ENCODE measurements around the gene CABLES1. TPM values are rescaled to one million over a fixed set of nuclear protein-coding genes. Genes with fewer than 3 reads are reported as not detected.

CABLES1 gene
- total RNA-seq, 2 experiments from 2014 or later = 1.9 to 2.1 TPM

GRCh38 chr18:23122334-23123229 lies 12.7 kb upstream of the CABLES1 start:
- Mint-ChIP-seq H3K27me3 (no peaks in the 10 kb centered on the region), H3K4me1 (no peaks in the 10 kb centered on the region), H3K36me3 (ENCODE audit: low read depth) (no peaks in the 10 kb centered on the region), H3K9me3 (no peaks in the 10 kb centered on the region), H3K27ac (no peak overlapping the region), H3K4me3 (no peak overlapping the region)
- ChIA-PET CTCF (no interaction called here), POLR2A (no interaction called here)
- DNase-seq = no peak

- DNase-seq = no peak
- CTCF ChIA-PET = interaction anchor here (0.6 to 1.0 kb wide), 4 partner anchors 7 to 285 kb away, joined by 3 to 4 read pairs (median 3); no protein-coding TSS in a partner anchor
Measured at GRCh38 chr18:23126376-23127056, 8.8 kb upstream of the CABLES1 start.

GRCh38 chr18:23127090-23127489 lies 8.2 kb upstream of the CABLES1 start:
- no peaks in the 10 kb centered on the region for H3K9me3 Mint-ChIP-seq
- no peak for DNase-seq
- no peak overlapping the region for H3K4me3 Mint-ChIP-seq
- POLR2A ChIA-PET = no interaction called here
- CTCF ChIA-PET = interaction anchor here (0.6 kb wide), 1 partner anchor 285 kb away, joined by 3 read pairs; no protein-coding TSS in a partner anchor
- H3K4me1 Mint-ChIP-seq = peaks cover 6% of the 10 kb centered on the region
- no peaks in the 10 kb centered on the region for H3K36me3 Mint-ChIP-seq (ENCODE audit: low read depth)
- H3K27ac Mint-ChIP-seq = no peak overlapping the region
- H3K27me3 Mint-ChIP-seq = peaks cover 3% of the 10 kb centered on the region

More at GRCh38 chr18:23126376-23127056, 8.8 kb upstream of the CABLES1 start:
- no peak overlapping the region for H3K27ac Mint-ChIP-seq
- H3K4me3 Mint-ChIP-seq = no peak overlapping the region
- no peaks in the 10 kb centered on the region for H3K27me3 Mint-ChIP-seq
- POLR2A ChIA-PET = no interaction called here
- H3K36me3 Mint-ChIP-seq (ENCODE audit: low read depth) = no peaks in the 10 kb centered on the region
- peaks cover under 1% of the 10 kb centered on the region for H3K4me1 Mint-ChIP-seq
- no peaks in the 10 kb centered on the region for H3K9me3 Mint-ChIP-seq

- CTCF ChIA-PET = interaction anchor here (1.0 kb wide), 1 partner anchor 17 kb away, joined by 3 read pairs; no protein-coding TSS in a partner anchor
- H3K36me3 Mint-ChIP-seq (ENCODE audit: low read depth) = no peaks in the 10 kb centered on the region
- H3K27me3 Mint-ChIP-seq = peaks cover 7% of the 10 kb centered on the region
- H3K27ac Mint-ChIP-seq = no peak overlapping the region
- H3K9me3 Mint-ChIP-seq = no peaks in the 10 kb centered on the region
- H3K4me1 Mint-ChIP-seq = peaks cover 14% of the 10 kb centered on the region
- no peak overlapping the region for H3K4me3 Mint-ChIP-seq
- no peak for DNase-seq
- POLR2A ChIA-PET = no interaction called here
Measured at GRCh38 chr18:23129355-23130002, 5.8 kb upstream of the CABLES1 start.

GRCh38 chr18:23131693-23132319 lies 3.5 kb upstream of the CABLES1 start:
- CTCF ChIA-PET = interaction anchor here (0.5 to 2.7 kb wide), 10 partner anchors 8 to 367 kb away, joined by 3 to 25 read pairs (median 3); no protein-coding TSS in a partner anchor
- H3K4me1 Mint-ChIP-seq = peaks cover 22% of the 10 kb centered on the region
- H3K27me3 Mint-ChIP-seq = peaks cover 20% of the 10 kb centered on the region
- no peak overlapping the region for H3K4me3 Mint-ChIP-seq
- POLR2A ChIA-PET = no interaction called here
- peak; percentile 79 for DNase-seq
- H3K36me3 Mint-ChIP-seq (ENCODE audit: low read depth) = no peaks in the 10 kb centered on the region
- H3K9me3 Mint-ChIP-seq = no peaks in the 10 kb centered on the region
- no peak overlapping the region for H3K27ac Mint-ChIP-seq

- Mint-ChIP-seq H3K9me3 (no peaks in the 10 kb centered on the region), H3K27ac (peak overlapping the region; percentile 71), H3K4me3 (peak overlapping the region; percentile 75), H3K4me1 (peaks cover 30% of the 10 kb centered on the region), H3K27me3 (peaks cover 38% of the 10 kb centered on the region), H3K36me3 (ENCODE audit: low read depth) (no peaks in the 10 kb centered on the region)
- CTCF ChIA-PET = interaction anchor here (0.6 to 1.6 kb wide), 5 partner anchors 8 to 263 kb away, joined by 3 to 5 read pairs (median 3); no protein-coding TSS in a partner anchor
- DNase-seq = peak; percentile 45
- POLR2A ChIA-PET = interaction anchor here (0.6 kb wide), 1 partner anchor 277 kb away, joined by 4 read pairs; no protein-coding TSS in a partner anchor
Measured at GRCh38 chr18:23133860-23134779, 1.2 kb upstream of the CABLES1 start.

- Mint-ChIP-seq H3K4me1 (peaks cover 30% of the 10 kb centered on the region), H3K27ac (no peak overlapping the region), H3K9me3 (no peaks in the 10 kb centered on the region), H3K36me3 (ENCODE audit: low read depth) (no peaks in the 10 kb centered on the region), H3K27me3 (peaks cover 39% of the 10 kb centered on the region), H3K4me3 (peak overlapping the region; percentile 44)
- DNase-seq = peak; percentile 21
- ChIA-PET CTCF (interaction anchor here (0.5 to 1.1 kb wide), 4 partner anchors 10 to 243 kb away, joined by 3 to 8 read pairs (median 4); no protein-coding TSS in a partner anchor), POLR2A (interaction anchor here (0.6 kb wide), 1 partner anchor 162 kb away, joined by 6 read pairs; no protein-coding TSS in a partner anchor)
Measured at GRCh38 chr18:23135550-23136325, 453 bp downstream of the CABLES1 start.

GRCh38 chr18:23136326-23137096 lies 1.2 kb downstream of the CABLES1 start:
- no peaks in the 10 kb centered on the region for H3K36me3 Mint-ChIP-seq (ENCODE audit: low read depth)
- POLR2A ChIA-PET = interaction anchor here (0.6 kb wide), 1 partner anchor 161 kb away, joined by 6 read pairs; no protein-coding TSS in a partner anchor
- CTCF ChIA-PET = interaction anchor here (0.6 kb wide), 2 partner anchors 9 to 242 kb away, joined by 3 to 5 read pairs; no protein-coding TSS in a partner anchor
- peak overlapping the region; percentile 49 for H3K4me3 Mint-ChIP-seq
- H3K9me3 Mint-ChIP-seq = no peaks in the 10 kb centered on the region
- H3K27ac Mint-ChIP-seq = no peak overlapping the region
- peaks cover 30% of the 10 kb centered on the region for H3K4me1 Mint-ChIP-seq
- no peak for DNase-seq
- H3K27me3 Mint-ChIP-seq = peaks cover 39% of the 10 kb centered on the region

- no peaks in the 10 kb centered on the region for H3K9me3 Mint-ChIP-seq
- ChIA-PET CTCF (interaction anchor here (0.6 to 1.4 kb wide), 2 partner anchors 57 to 242 kb away, joined by 3 to 4 read pairs; no protein-coding TSS in a partner anchor), POLR2A (no interaction called here)
- H3K27ac Mint-ChIP-seq = no peak overlapping the region
- no peak for DNase-seq
- peaks cover 24% of the 10 kb centered on the region for H3K4me1 Mint-ChIP-seq
- H3K4me3 Mint-ChIP-seq = peak overlapping the region; percentile 49
- no peaks in the 10 kb centered on the region for H3K36me3 Mint-ChIP-seq (ENCODE audit: low read depth)
- H3K27me3 Mint-ChIP-seq = peaks cover 36% of the 10 kb centered on the region
Measured at GRCh38 chr18:23137097-23137635, 1.9 kb downstream of the CABLES1 start.

GRCh38 chr18:23137788-23138216 lies 2.5 kb downstream of the CABLES1 start:
- CTCF ChIA-PET = interaction anchor here (1.4 kb wide), 1 partner anchor 58 kb away, joined by 4 read pairs; no protein-coding TSS in a partner anchor
- Mint-ChIP-seq H3K4me3 (peak overlapping the region; percentile 49), H3K9me3 (no peaks in the 10 kb centered on the region), H3K27ac (no peak overlapping the region), H3K27me3 (peaks cover 36% of the 10 kb centered on the region), H3K36me3 (ENCODE audit: low read depth) (no peaks in the 10 kb centered on the region), H3K4me1 (peaks cover 26% of the 10 kb centered on the region)
- DNase-seq = no peak
- POLR2A ChIA-PET = no interaction called here
